Heart left ventricle (tissue), 16 donors: ENCODE measurements around the gene CYP4F11. TPM values are rescaled to one million over a fixed set of nuclear protein-coding genes. Genes with fewer than 3 reads are reported as not detected.

Experiments used
- ATAC-seq, 4 donors: fragments of 200-7000 bp; cut with Tn5 transposase; one replicate each; pipeline ENCODE4 v1.9.1; 2020 to 2022; ENCODE audit warnings: moderate library complexity in 4 of 4, mild to moderate bottlenecking in 3 of 4, moderate number of reproducible peaks in 1 of 4
- DNase-seq, 5 donors: peaks; one replicate each; pipeline ENCODE4 v3.0.0-alpha.2; 2020
- H3K27ac ChIP-seq, 12 donors: fragments of 200-600 bp; sonication (generic) in 4 of 12; one replicate each; pipeline versions ENCODE4 v1.5.0 to v1.8.0; 2016 to 2022; ENCODE audit warnings: mild to moderate bottlenecking in 2 of 12
- H3K27me3 ChIP-seq, 9 donors: fragments of 200-600 bp; sonication (generic) in 2 of 9; one replicate each; pipeline versions ENCODE4 v1.5.1 to v1.8.0; 2016 to 2022; ENCODE audit warnings: mild to moderate bottlenecking in 3 of 9
- H3K36me3 ChIP-seq, 9 donors: fragments of 200-600 bp; sonication (generic) in 2 of 9; one replicate each; pipeline versions ENCODE4 v1.5.0 to v1.8.0; 2018 to 2022; ENCODE audit warnings: mild to moderate bottlenecking in 2 of 9
- H3K4me1 ChIP-seq, 12 donors: fragments of 200-600 bp; sonication (generic) in 4 of 12; one replicate each; pipeline versions ENCODE4 v1.5.0 to v1.8.0; 2016 to 2022; ENCODE audit warnings: mild to moderate bottlenecking in 3 of 12
- H3K4me3 ChIP-seq, 12 donors: fragments of 200-600 bp; sonication (generic) in 4 of 12; one replicate each; pipeline versions ENCODE4 v1.5.0 to v1.8.0; 2017 to 2022; ENCODE audit warnings: mild to moderate bottlenecking in 9 of 12, moderate library complexity in 4 of 12
- H3K9me3 ChIP-seq, 12 donors: fragments of 200-600 bp; sonication (generic) in 4 of 12; one replicate each; pipeline versions ENCODE4 v1.5.0 to v1.8.0; 2016 to 2022; ENCODE audit warnings: mild to moderate bottlenecking in 1 of 12
- POLR2A ChIP-seq, 2 donors: fragments of 450-650 bp; IDR thresholded peaks; one replicate each; pipeline ENCODE4 v1.6.1; 2017; ENCODE audit warnings: antibody characterized with exemption in 2 of 2, mild to moderate bottlenecking in 2 of 2, moderate library complexity in 2 of 2
- WGBS, 4 donors: extraction: QIAGEN DNeasy Blood & Tissue Kit in 2 of 4; methylation state at CpG; one replicate each; pipeline versions ENCODE4 v1.1.5 to v1.1.7; 2013 to 2018; 5-methylcytosine and 5-hydroxymethylcytosine counted together
- intact Hi-C, 10 donors: fragments of 100-400 bp; cut with DNase I; formaldehyde crosslinking; loops; one replicate each; pipeline versions ENCODE4 v1.11.1 to v1.14.2; 2022
- polyA plus RNA-seq, 2 donors: library from polyadenylated mRNA; stranded (reverse); fragments of 200-250 nt; gene quantifications; one replicate each; pipeline ENCODE4 v1.2.3, GENCODE V29; 2013
- total RNA-seq, 9 donors: library from RNA; depleted of rRNA in 2 of 9; stranded (reverse); fragments of >200 nt in 2 of 9; fragmentation: NEBNext Ultra II Directional in 3 of 9; extraction: Animal tissue kit (Norgen Biotek cat#: 25700) in 3 of 9; gene quantifications; one replicate each; pipeline versions ENCODE4 v1.1.0 to v1.2.4, GENCODE V29; 2016 to 2023
- TF ChIP-seq, protein P1 (sequence below), 12 donors: fragments of 200-600 bp; sonication (generic) in 4 of 12; IDR thresholded peaks; one replicate each; pipeline versions ENCODE4 v1.5.0 to v1.8.0; 2018 to 2022; ENCODE audit warnings: antibody characterized with exemption in 12 of 12, mild to moderate bottlenecking in 5 of 12
- donor health status: ischemic (EF 13 %, LVEDD 7.1; RV severe dilation, severe dysfunction).
- donor health status: healthy with polysubstance abuse.
- donor health status: DM: no; HTN: yes; CAD: no.
- donor health status: DM: no; HTN: no; CAD: no.
- donor health status: ischemic (EF 25% LVEDD 6.9; RV normal size, moderate dysfunction).
- donor health status: ischemic (EF 25% LVEDD 5.7; RV mildly dilated, moderate dysfunction).
- donor health status: healthy.
- donor health status: DM: yes; HTN: yes; CAD: no.
- donor health status: ischemic (EF 35%, LVEDD 5.7; RV mildly dilated, moderate dysfunction).
- donor health status: nonischemic (EF 11% LVEDD 7.7; RV severe dilation, severe dysfunction).
- donor health status: DM: yes; HTN: yes; CAD: no.
- donor health status: PGD.
- donor health status: ischemic (EF 29% LVEDD 5.4; RV normal size, mild dysfunction).
- donor health status: nonischemic (EF 23%, LVEDD 6.1; RV moderate dilation, normal function).

CYP4F11 gene
- total and polyA plus RNA-seq, 11 donors = 0.07 to 1.6 (median 0.27) TPM; not detected in 4

DNA sequence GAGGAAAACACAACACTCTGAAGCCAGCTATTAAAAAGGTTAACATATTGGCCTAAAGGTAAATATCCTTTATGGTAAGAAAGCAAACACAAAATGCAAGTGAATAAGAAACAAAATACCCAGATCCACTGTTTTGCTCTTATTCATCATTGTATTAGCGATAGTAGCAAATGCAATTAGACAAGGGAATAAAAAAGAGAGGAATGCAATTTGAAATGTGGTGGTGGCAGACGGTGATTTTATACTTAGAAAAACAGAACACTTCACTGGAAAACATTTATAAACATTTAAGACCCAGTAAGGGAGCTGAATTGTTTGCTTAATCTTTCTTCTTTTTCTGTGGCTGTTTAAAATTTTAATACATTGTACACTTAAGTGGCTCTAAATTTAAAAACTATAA, 19.2 kb downstream of the CYP4F11 start:
- WGBS, 4 donors = 89 to 96% (median 92%) methylated on average over 2 of the region's 2 CpGs
- intact Hi-C loops = no loop called here
- TF ChIP-seq, protein P1, sequence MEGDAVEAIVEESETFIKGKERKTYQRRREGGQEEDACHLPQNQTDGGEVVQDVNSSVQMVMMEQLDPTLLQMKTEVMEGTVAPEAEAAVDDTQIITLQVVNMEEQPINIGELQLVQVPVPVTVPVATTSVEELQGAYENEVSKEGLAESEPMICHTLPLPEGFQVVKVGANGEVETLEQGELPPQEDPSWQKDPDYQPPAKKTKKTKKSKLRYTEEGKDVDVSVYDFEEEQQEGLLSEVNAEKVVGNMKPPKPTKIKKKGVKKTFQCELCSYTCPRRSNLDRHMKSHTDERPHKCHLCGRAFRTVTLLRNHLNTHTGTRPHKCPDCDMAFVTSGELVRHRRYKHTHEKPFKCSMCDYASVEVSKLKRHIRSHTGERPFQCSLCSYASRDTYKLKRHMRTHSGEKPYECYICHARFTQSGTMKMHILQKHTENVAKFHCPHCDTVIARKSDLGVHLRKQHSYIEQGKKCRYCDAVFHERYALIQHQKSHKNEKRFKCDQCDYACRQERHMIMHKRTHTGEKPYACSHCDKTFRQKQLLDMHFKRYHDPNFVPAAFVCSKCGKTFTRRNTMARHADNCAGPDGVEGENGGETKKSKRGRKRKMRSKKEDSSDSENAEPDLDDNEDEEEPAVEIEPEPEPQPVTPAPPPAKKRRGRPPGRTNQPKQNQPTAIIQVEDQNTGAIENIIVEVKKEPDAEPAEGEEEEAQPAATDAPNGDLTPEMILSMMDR (IDR thresholded peaks at IDR 0.05) = no peak
- TF ChIP-seq POLR2A (IDR thresholded peaks at IDR 0.05) = no peak

DNA sequence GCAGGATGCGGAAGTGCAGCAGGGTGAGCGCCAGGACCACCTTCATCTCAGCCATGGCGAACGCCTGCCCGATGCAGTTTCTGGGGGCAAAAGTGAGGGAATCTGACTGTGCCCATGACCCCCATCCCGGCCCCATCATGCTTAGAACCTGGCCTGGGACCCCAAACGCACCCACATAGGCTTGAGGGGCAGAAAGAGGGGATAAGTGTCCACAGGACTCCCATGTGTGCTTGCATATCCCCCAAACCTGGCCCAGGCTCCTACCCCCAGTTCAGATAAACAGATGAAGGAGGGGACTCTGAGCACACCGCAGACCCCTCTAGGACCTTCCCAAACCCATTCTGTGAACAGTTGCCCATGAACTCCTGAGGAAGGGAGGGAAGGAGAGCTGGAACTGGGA, 20.5 kb downstream of the CYP4F11 start:
- H3K4me3 ChIP-seq = no peak overlapping the region
- TF ChIP-seq, protein P1 (IDR thresholded peaks at IDR 0.05) = no peak
- TF ChIP-seq POLR2A (IDR thresholded peaks at IDR 0.05) = no peak
- ATAC-seq (no peak), DNase-seq (no peak)
- H3K4me1 ChIP-seq = no peaks in the 10 kb centered on the region
- peaks cover 6 to 61% (median 29%) of the 10 kb centered on the region in 9 donors for H3K27me3 ChIP-seq
- H3K27ac ChIP-seq = no peak overlapping the region
- H3K9me3 ChIP-seq = peaks cover 0 to 22% (median 12%) of the 10 kb centered on the region in 12 donors
- 80 to 85% (median 84%) methylated on average over 6 to 8 of the region's 8 CpGs for WGBS, 4 donors
- intact Hi-C loops = no loop called here
- H3K36me3 ChIP-seq = no peaks in the 10 kb centered on the region

More for the DNA sequence above, 19.2 kb downstream of the CYP4F11 start:
- Histone ChIP-seq H3K27ac (no peak overlapping the region), H3K9me3 (peaks cover 0 to 22% (median 12%) of the 10 kb centered on the region in 12 donors), H3K27me3 (peaks cover 6 to 51% (median 22%) of the 10 kb centered on the region in 9 donors), H3K4me3 (no peak overlapping the region), H3K4me1 (no peaks in the 10 kb centered on the region), H3K36me3 (no peaks in the 10 kb centered on the region)
- DNase-seq (no peak), ATAC-seq (no peak)

DNA sequence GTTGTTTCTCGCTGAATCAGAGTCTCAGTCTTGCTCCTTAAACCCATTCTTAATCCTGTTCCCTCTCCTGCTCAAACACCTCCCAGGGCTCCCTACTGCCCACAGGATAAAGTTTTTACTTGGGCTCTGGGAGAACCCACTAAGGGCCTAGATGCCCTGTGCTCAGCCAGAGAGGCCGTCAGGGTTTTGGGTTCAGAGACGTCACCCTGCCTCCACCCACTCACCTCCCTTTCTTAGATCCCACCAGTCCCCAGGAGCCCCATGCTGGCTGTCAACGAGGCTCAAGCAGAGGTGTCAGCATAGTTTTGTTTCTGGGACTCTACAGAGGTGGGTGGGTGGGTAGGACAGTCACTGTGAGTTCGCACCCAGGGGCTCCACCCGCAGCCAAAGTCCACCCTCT, 20.9 kb downstream of the CYP4F11 start:
- Histone ChIP-seq H3K9me3 (peaks cover 0 to 22% (median 12%) of the 10 kb centered on the region in 12 donors), H3K27me3 (peaks cover 6 to 66% (median 33%) of the 10 kb centered on the region in 9 donors)
- TF ChIP-seq, protein P1 (IDR thresholded peaks at IDR 0.05) = no peak
- no peak for TF ChIP-seq POLR2A (IDR thresholded peaks at IDR 0.05)

DNA sequence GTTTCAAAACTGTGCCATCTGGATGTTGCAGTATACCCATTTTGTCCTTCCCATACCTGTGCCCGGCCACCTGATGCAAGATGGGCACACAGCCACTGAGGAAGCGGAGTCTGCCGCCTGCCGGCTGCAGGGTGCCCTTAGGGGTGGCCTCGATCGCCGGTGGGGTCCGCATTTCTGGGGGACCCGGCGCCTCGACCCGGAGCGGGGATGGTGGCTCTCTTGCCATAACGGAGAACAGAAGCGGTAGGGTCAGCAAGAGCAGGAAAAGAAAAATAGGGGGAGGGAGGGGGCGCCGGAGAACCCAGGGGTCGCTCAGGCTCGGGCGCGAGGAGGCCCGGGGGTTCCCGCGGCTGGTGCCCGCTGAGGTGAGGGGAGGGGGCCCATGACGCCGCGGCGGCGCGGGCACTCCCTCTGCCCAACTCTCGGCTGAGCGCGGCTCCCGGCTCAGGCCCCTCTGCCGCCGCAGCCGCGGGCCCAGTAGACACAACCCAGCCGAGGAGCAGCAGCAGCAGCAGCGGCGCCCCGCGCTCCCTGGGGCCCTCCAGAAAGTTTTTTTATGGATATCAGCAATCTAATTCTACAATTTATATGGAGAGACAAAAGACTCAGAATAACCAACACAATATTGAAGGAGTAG, 22.6 kb downstream of the CYP4F11 start:
- peaks cover 0 to 24% (median 12%) of the 10 kb centered on the region in 12 donors for H3K9me3 ChIP-seq
- H3K27me3 ChIP-seq = peaks cover 6 to 72% (median 36%) of the 10 kb centered on the region in 9 donors
- DNase-seq (no peak), ATAC-seq (no peak)
- H3K27ac ChIP-seq = no peak overlapping the region
- H3K4me3 ChIP-seq = no peak overlapping the region
- no peaks in the 10 kb centered on the region for H3K36me3 ChIP-seq
- 2 to 6% (median 3%) methylated on average over 19 to 44 of the region's 44 CpGs for WGBS, 4 donors
- H3K4me1 ChIP-seq = no peaks in the 10 kb centered on the region
- TF ChIP-seq, protein P1 (IDR thresholded peaks at IDR 0.05) = no peak
- TF ChIP-seq POLR2A (IDR thresholded peaks at IDR 0.05) = no peak
- intact Hi-C loops = no loop called here

More for the DNA sequence above, 20.9 kb downstream of the CYP4F11 start:
- Histone ChIP-seq H3K4me3 (no peak overlapping the region), H3K4me1 (no peaks in the 10 kb centered on the region), H3K27ac (no peak overlapping the region), H3K36me3 (no peaks in the 10 kb centered on the region)
- no peak for DNase-seq
- 54 to 70% (median 60%) methylated on average over 6 of the region's 6 CpGs for WGBS, 4 donors
- intact Hi-C loops = no loop called here
- ATAC-seq = no peak
